Measurements from ENCODE around the gene IZUMO2. TPM values are rescaled to one million over a fixed set of nuclear protein-coding genes. Genes with fewer than 3 reads are reported as not detected.

The IZUMO2 gene
- not detected for total RNA-seq

GRCh38 chr19:50162988-50163387 is at the start of gene IZUMO2:
TSS of gene IZUMO2 (minus strand) at chr19:50163281. CDS start at chr19:50163194, 87 bp downstream.
- H3K4me1 Mint-ChIP-seq: no peaks in the 10 kb centered on the region
- ATAC-seq (no peak), DNase-seq (peak; percentile 12)
- POLR2A ChIA-PET: no interaction called here
- no peak within 1 kb of the TSS for H3K4me3 Mint-ChIP-seq
- no peaks in the 10 kb centered on the region for H3K36me3 Mint-ChIP-seq (ENCODE audit: low read depth)
- CTCF ChIA-PET: no interaction called here
- intact Hi-C loops (cut with DNase I, micrococcal nuclease): no loop called here
- H3K27ac Mint-ChIP-seq: no peak within 1 kb of the TSS
- H3K9me3 Mint-ChIP-seq (ENCODE audit: low read depth): peaks cover 7% of the 10 kb centered on the region
- peaks cover 17% of the 10 kb centered on the region for H3K27me3 Mint-ChIP-seq

- no peak overlapping the region for H3K27ac Mint-ChIP-seq
- no peak for ATAC-seq
- intact Hi-C loops (cut with DNase I, micrococcal nuclease): no loop called here
- no peak overlapping the region for H3K4me3 Mint-ChIP-seq
- no peaks in the 10 kb centered on the region for H3K36me3 Mint-ChIP-seq (ENCODE audit: low read depth)
- H3K4me1 Mint-ChIP-seq: no peaks in the 10 kb centered on the region
- ChIA-PET POLR2A (no interaction called here), CTCF (no interaction called here)
- peaks cover 4% of the 10 kb centered on the region for H3K9me3 Mint-ChIP-seq (ENCODE audit: low read depth)
- no peak for DNase-seq
- H3K27me3 Mint-ChIP-seq: peaks cover 14% of the 10 kb centered on the region
Observed at GRCh38 chr19:50210425-50210824, 47.3 kb upstream of the IZUMO2 start.

- Mint-ChIP-seq H3K4me1 (no peaks in the 10 kb centered on the region), H3K9me3 (ENCODE audit: low read depth) (peaks cover 4% of the 10 kb centered on the region), H3K27ac (no peak overlapping the region), H3K4me3 (no peak overlapping the region), H3K36me3 (ENCODE audit: low read depth) (no peaks in the 10 kb centered on the region), H3K27me3 (peaks cover 21% of the 10 kb centered on the region)
- intact Hi-C loops (cut with DNase I, micrococcal nuclease): no loop called here
- no peak for DNase-seq
- ChIA-PET CTCF (no interaction called here), POLR2A (no interaction called here)
- ATAC-seq: no peak
Observed at GRCh38 chr19:50209131-50209530, 46.0 kb upstream of the IZUMO2 start.

- no peak overlapping the region for H3K4me3 Mint-ChIP-seq
- peaks cover 26% of the 10 kb centered on the region for H3K27me3 Mint-ChIP-seq
- H3K9me3 Mint-ChIP-seq (ENCODE audit: low read depth): peaks cover 4% of the 10 kb centered on the region
- ATAC-seq: no peak
- intact Hi-C loops (cut with DNase I, micrococcal nuclease): no loop called here
- no peak overlapping the region for H3K27ac Mint-ChIP-seq
- ChIA-PET CTCF (no interaction called here), POLR2A (no interaction called here)
- no peak for DNase-seq
- no peaks in the 10 kb centered on the region for H3K36me3 Mint-ChIP-seq (ENCODE audit: low read depth)
- H3K4me1 Mint-ChIP-seq: no peaks in the 10 kb centered on the region
Observed at GRCh38 chr19:50207730-50208129, 44.6 kb upstream of the IZUMO2 start.

- no peak overlapping the region for H3K27ac Mint-ChIP-seq
- no peaks in the 10 kb centered on the region for H3K9me3 Mint-ChIP-seq (ENCODE audit: low read depth)
- ATAC-seq: no peak
- ChIA-PET POLR2A (no interaction called here), CTCF (no interaction called here)
- H3K27me3 Mint-ChIP-seq: peaks cover 37% of the 10 kb centered on the region
- H3K4me3 Mint-ChIP-seq: no peak overlapping the region
- no peaks in the 10 kb centered on the region for H3K4me1 Mint-ChIP-seq
- H3K36me3 Mint-ChIP-seq (ENCODE audit: low read depth): no peaks in the 10 kb centered on the region
- no peak for DNase-seq
- intact Hi-C loops (cut with DNase I, micrococcal nuclease): no loop called here
Observed at GRCh38 chr19:50206191-50206590, 43.1 kb upstream of the IZUMO2 start.

GRCh38 chr19:50205681-50206138 is 42.6 kb upstream of the IZUMO2 start:
- intact Hi-C loops (cut with DNase I, micrococcal nuclease): no loop called here
- Mint-ChIP-seq H3K9me3 (ENCODE audit: low read depth) (no peaks in the 10 kb centered on the region), H3K27me3 (peaks cover 41% of the 10 kb centered on the region), H3K36me3 (ENCODE audit: low read depth) (no peaks in the 10 kb centered on the region), H3K4me3 (no peak overlapping the region), H3K4me1 (no peaks in the 10 kb centered on the region), H3K27ac (no peak overlapping the region)
- POLR2A ChIA-PET: no interaction called here
- no peak for DNase-seq
- ATAC-seq: no peak
- CTCF ChIA-PET: interaction anchor here (0.6 to 1.2 kb wide), 2 partner anchors 70 to 378 kb away, joined by 3 to 4 read pairs; no protein-coding TSS in a partner anchor

GRCh38 chr19:50204811-50205675 is 42.0 kb upstream of the IZUMO2 start:
- ChIA-PET POLR2A (no interaction called here), CTCF (interaction anchor here (0.6 to 1.2 kb wide), 4 partner anchors 8 to 379 kb away, joined by 3 to 4 read pairs (median 4); no protein-coding TSS in a partner anchor)
- peaks cover 41% of the 10 kb centered on the region for H3K27me3 Mint-ChIP-seq
- H3K27ac Mint-ChIP-seq: no peak overlapping the region
- intact Hi-C loops (cut with DNase I, micrococcal nuclease): no loop called here
- H3K36me3 Mint-ChIP-seq (ENCODE audit: low read depth): no peaks in the 10 kb centered on the region
- H3K4me1 Mint-ChIP-seq: no peaks in the 10 kb centered on the region
- ATAC-seq (peak; percentile 44), DNase-seq (peak; percentile 40)
- H3K9me3 Mint-ChIP-seq (ENCODE audit: low read depth): no peaks in the 10 kb centered on the region
- no peak overlapping the region for H3K4me3 Mint-ChIP-seq

- Mint-ChIP-seq H3K27me3 (peaks cover 43% of the 10 kb centered on the region), H3K4me1 (no peaks in the 10 kb centered on the region), H3K36me3 (ENCODE audit: low read depth) (no peaks in the 10 kb centered on the region), H3K4me3 (no peak overlapping the region), H3K27ac (no peak overlapping the region), H3K9me3 (ENCODE audit: low read depth) (no peaks in the 10 kb centered on the region)
- ChIA-PET POLR2A (no interaction called here), CTCF (no interaction called here)
- no peak for DNase-seq
- intact Hi-C loops (cut with DNase I, micrococcal nuclease): no loop called here
- no peak for ATAC-seq
Observed at GRCh38 chr19:50204081-50204428, 41.0 kb upstream of the IZUMO2 start.

- H3K4me1 Mint-ChIP-seq: no peaks in the 10 kb centered on the region
- ChIA-PET POLR2A (no interaction called here), CTCF (no interaction called here)
- H3K36me3 Mint-ChIP-seq (ENCODE audit: low read depth): no peaks in the 10 kb centered on the region
- H3K9me3 Mint-ChIP-seq (ENCODE audit: low read depth): no peaks in the 10 kb centered on the region
- no peak within 1 kb of the TSS for H3K27ac Mint-ChIP-seq
- intact Hi-C loops (cut with DNase I, micrococcal nuclease): no loop called here
- no peak within 1 kb of the TSS for H3K4me3 Mint-ChIP-seq
- peaks cover 48% of the 10 kb centered on the region for H3K27me3 Mint-ChIP-seq
- ATAC-seq (peak; percentile 53), DNase-seq (peak; percentile 42)
Observed at GRCh38 chr19:50203281-50204080, 40.4 kb upstream of the IZUMO2 start, which contains the start of gene MYH14. TSS of gene MYH14 (plus strand) at chr19:50203622. CDS start at chr19:50210366, 6,744 bp downstream.

- intact Hi-C loops (cut with DNase I, micrococcal nuclease): no loop called here
- no peaks in the 10 kb centered on the region for H3K9me3 Mint-ChIP-seq (ENCODE audit: low read depth)
- H3K27ac Mint-ChIP-seq: no peak overlapping the region
- no peaks in the 10 kb centered on the region for H3K36me3 Mint-ChIP-seq (ENCODE audit: low read depth)
- ATAC-seq (no peak), DNase-seq (no peak)
- POLR2A ChIA-PET: no interaction called here
- CTCF ChIA-PET: no interaction called here
- H3K27me3 Mint-ChIP-seq: peaks cover 49% of the 10 kb centered on the region
- no peaks in the 10 kb centered on the region for H3K4me1 Mint-ChIP-seq
- no peak overlapping the region for H3K4me3 Mint-ChIP-seq
Observed at GRCh38 chr19:50202962-50203280, 39.8 kb upstream of the IZUMO2 start.

GRCh38 chr19:50202386-50202785 is 39.3 kb upstream of the IZUMO2 start:
- POLR2A ChIA-PET: no interaction called here
- H3K27me3 Mint-ChIP-seq: peaks cover 47% of the 10 kb centered on the region
- ATAC-seq: no peak

GRCh38 chr19:50199259-50199555 is 36.1 kb upstream of the IZUMO2 start:
- Mint-ChIP-seq H3K4me3 (no peak overlapping the region), H3K4me1 (no peaks in the 10 kb centered on the region), H3K27ac (no peak overlapping the region), H3K9me3 (ENCODE audit: low read depth) (no peaks in the 10 kb centered on the region), H3K36me3 (ENCODE audit: low read depth) (no peaks in the 10 kb centered on the region), H3K27me3 (peaks cover 46% of the 10 kb centered on the region)
- intact Hi-C loops (cut with DNase I, micrococcal nuclease): no loop called here
- ChIA-PET CTCF (no interaction called here), POLR2A (no interaction called here)
- ATAC-seq (no peak), DNase-seq (no peak)

More at GRCh38 chr19:50202386-50202785, 39.3 kb upstream of the IZUMO2 start:
- intact Hi-C loops (cut with DNase I, micrococcal nuclease): no loop called here
- CTCF ChIA-PET: no interaction called here
- Mint-ChIP-seq H3K4me1 (no peaks in the 10 kb centered on the region), H3K36me3 (ENCODE audit: low read depth) (no peaks in the 10 kb centered on the region), H3K27ac (no peak overlapping the region), H3K4me3 (no peak overlapping the region), H3K9me3 (ENCODE audit: low read depth) (no peaks in the 10 kb centered on the region)
- DNase-seq: no peak

Data from activated CD4-positive, alpha-beta T cell treated with anti-CD3 and anti-CD28 coated beads for 36 hours (primary cell).